Suppressor macrophage treated with lipopolysaccharide for 4 hours (primary cell): ENCODE measurements around the gene ELOF1.
A peak's percentile ranks its signal among the peaks of the same experiment; 100 is the strongest.

ENCODE experiments used
- DNase-seq: peaks from one replicate; pipeline ENCODE4 v3.0.0-alpha.2; 2020

Gene ELOF1

GRCh38 chr19:11534538-11534937, 24.5 kb downstream of the ELOF1 start:
- no peak for DNase-seq

DNA sequence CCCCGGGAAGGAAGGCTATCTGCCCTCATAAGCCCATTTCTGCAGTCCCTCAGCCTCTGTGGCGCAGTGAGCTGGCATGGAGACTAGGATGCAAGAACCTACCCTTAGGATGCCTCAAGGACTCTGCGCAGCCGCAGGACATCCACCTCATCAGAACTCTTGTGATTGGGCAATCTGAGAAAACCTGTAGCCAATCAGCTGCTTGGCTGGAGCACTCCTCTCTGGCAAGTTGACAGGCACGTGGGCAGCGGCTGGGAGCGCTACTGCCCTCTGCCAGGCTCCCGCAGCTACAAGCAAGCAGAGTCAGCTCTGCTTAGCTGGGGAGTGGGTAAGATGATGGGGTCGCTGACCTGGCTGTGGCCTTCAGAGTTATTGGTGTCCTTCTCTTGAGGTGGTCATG, 28.6 kb downstream of the ELOF1 start:
- peak; percentile 67 for DNase-seq

- DNase-seq: peak; percentile 99
Observed at GRCh38 chr19:11528551-11529341, 30.3 kb downstream of the ELOF1 start, which contains the start of gene ECSIT. TSS of gene ECSIT (minus strand) at chr19:11529134. CDS start at chr19:11519170, 9,964 bp downstream.

- no peak for DNase-seq
Observed at GRCh38 chr19:11519138-11519537, 39.9 kb downstream of the ELOF1 start.

GRCh38 chr19:11513946-11514345, 45.1 kb downstream of the ELOF1 start:
- DNase-seq: no peak

DNA sequence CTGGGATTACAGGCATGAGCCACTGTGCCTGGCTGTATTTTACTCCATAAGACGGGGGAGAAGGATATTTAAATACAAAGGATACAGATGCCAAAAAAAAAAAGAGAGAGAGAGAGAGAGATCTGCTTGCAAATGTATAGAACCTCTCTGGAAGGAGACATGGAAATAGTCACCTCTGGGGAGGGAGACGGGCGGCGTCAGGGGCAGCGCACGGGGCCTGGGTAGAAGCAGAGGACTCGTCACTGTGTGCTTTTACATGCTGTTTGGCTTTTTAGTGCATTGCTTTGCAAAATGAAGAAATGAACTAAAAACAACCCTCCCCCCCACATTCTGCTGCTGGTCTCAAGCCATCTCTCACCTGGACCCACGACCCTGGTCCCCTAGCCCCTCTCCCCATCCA, 48.6 kb downstream of the ELOF1 start:
- DNase-seq: no peak

- DNase-seq: no peak
Observed at GRCh38 chr19:11507370-11508078, 51.5 kb downstream of the ELOF1 start.

- DNase-seq: no peak
Observed at GRCh38 chr19:11506967-11507366, 52.1 kb downstream of the ELOF1 start.

- DNase-seq: no peak
Observed at GRCh38 chr19:11506101-11506555, 52.9 kb downstream of the ELOF1 start.

- DNase-seq: peak; percentile 97
Observed at GRCh38 chr19:11505504-11506100, 53.4 kb downstream of the ELOF1 start, which contains the start of gene ZNF653. TSS of gene ZNF653 (minus strand) at chr19:11505839. CDS start at chr19:11505786, 53 bp downstream.

DNA sequence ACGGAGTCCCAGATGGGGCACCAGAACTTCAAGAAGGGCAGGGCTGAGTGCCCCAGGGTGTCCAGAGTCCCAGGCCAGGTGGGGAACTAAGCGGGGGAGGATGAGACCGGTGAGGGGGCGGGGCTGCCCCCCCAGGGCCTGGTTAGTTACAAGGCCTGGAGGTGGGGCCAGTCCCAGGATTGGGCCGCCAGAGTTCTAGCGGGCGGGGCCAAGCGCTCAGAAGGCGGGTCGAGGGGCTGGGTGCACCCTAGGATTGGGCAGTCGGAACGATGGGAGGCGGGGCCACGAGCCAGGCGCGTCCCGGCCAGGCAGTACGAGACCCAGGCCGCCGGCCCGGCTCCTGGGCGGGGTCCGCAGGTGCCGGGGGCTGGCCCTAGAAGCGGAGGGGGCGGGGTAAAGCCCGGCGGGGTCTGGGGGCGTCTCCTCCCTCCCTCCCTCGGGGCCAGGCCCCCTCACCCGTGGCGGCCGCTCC, 54.0 kb downstream of the ELOF1 start:
- DNase-seq: peak; percentile 96

DNA sequence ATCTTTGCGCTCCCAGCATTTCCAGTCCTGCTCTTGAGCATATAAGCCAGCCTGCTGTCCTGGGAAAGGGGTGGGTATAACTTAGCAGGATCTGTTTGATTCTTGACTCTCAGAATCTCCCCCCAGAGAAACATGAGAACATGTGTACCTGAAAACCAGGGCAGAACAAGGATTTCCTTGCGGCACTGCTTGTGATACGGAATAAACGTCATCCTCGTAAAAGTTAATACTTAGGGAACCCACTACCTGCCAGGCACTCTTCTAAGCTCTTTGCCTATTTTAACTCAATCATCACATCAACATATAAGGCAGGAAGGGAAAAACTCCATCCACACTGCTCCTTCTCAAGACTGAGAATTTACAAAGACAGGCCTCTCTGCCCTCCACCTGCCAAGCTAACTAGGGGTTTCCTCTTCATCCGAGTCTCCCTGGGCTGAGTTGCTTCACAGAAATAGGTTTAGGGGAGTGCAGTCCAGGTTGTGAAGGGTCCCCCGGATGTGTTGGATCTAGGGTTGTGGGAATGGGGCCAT, 54.5 kb downstream of the ELOF1 start:
- no peak for DNase-seq
